OCI-LY3 (cell line): ENCODE results near the gene CELF4.

Experiments used
- H2AFZ ChIP-seq: fragments of 200-600, 300-600 bp; shearing (Covaris generic); 2 replicates; pipeline ENCODE4 v1.6.0; 2014; ENCODE audit warnings: antibody characterized with exemption, low read depth, low read length
- H3K27ac ChIP-seq: fragments of 200-600, 300-600 bp; sonication (generic); 2 replicates; pipeline ENCODE4 v1.5.1; 2014; ENCODE audit warnings: mild to moderate bottlenecking, low read length, moderate library complexity, mixed read lengths
- H3K27me3 ChIP-seq: fragments of 200-600, 300-600 bp; sonication (generic); 2 replicates; pipeline ENCODE4 v1.6.1; 2014; ENCODE audit warnings: low read depth, low read length, mixed read lengths
- H3K36me3 ChIP-seq: fragments of 200-600, 300-600 bp; sonication (generic); replicated peaks from 2 replicates; pipeline ENCODE3; 2014; ENCODE audit warnings: low read depth, low read length, mixed read lengths
- H3K4me1 ChIP-seq: fragments of 300-600, 200-600 bp; sonication (generic); 2 replicates; pipeline ENCODE4 v1.6.1; 2014; ENCODE audit warnings: low read length, mixed read lengths
- H3K4me2 ChIP-seq: fragments of 200-600, 300-600 bp; sonication (generic); 2 replicates; pipeline ENCODE4 v1.6.1; 2014; ENCODE audit warnings: low read length, mixed read lengths
- H3K4me3 ChIP-seq: fragments of 300-600, 200-600 bp; sonication (generic); 2 replicates; pipeline ENCODE4 v1.5.1; 2014; ENCODE audit warnings: antibody characterized with exemption, mild to moderate bottlenecking, low read length, moderate library complexity
- H3K79me2 ChIP-seq: fragments of 300-600, 200-600 bp; shearing (Covaris generic); 2 replicates; pipeline ENCODE4 v1.6.1; 2014; ENCODE audit warnings: mild to moderate bottlenecking, low read length, mixed read lengths
- H3K9ac ChIP-seq: fragments of 300-600, 200-600 bp; shearing (Covaris generic); 2 replicates; pipeline ENCODE4 v1.6.0; 2014; ENCODE audit warnings: mild to moderate bottlenecking, low read length, moderate library complexity
- H3K9me3 ChIP-seq: fragments of 200-600, 300-600 bp; shearing (Covaris generic); 2 replicates; pipeline ENCODE4 v1.6.1; 2014; ENCODE audit warnings: low read length, mixed read lengths; ENCODE audit not compliant: insufficient read depth
- H4K20me1 ChIP-seq: fragments of 200-600, 300-600 bp; sonication (generic); 2 replicates; pipeline ENCODE4 v1.6.1; 2016; ENCODE audit warnings: low read length, mixed read lengths; ENCODE audit not compliant: insufficient read depth
- CTCF ChIP-seq: fragments of 200-600, 300-600 bp; sonication (generic); IDR thresholded peaks from 2 replicates; pipeline ENCODE4 v1.5.1; 2014; ENCODE audit warnings: antibody characterized with exemption, low read length, low read depth
- EZH2phosphoT487 ChIP-seq: fragments of 200-600 bp; shearing (Covaris generic); IDR thresholded peaks from 2 replicates; pipeline ENCODE4 v1.6.1; 2018; ENCODE audit warnings: antibody characterized with exemption, mixed run types, low read depth

Gene CELF4

GRCh38 chr18:37244618-37245017 is 321.0 kb downstream of the CELF4 start:
- Histone ChIP-seq H3K27ac (no peak overlapping the region), H3K9me3 (no peaks in the 10 kb centered on the region), H3K27me3 (no peaks in the 10 kb centered on the region), H3K9ac (no peak overlapping the region), H2AFZ (no peak overlapping the region), H3K79me2 (no peaks in the 10 kb centered on the region), H3K4me3 (no peak overlapping the region), H3K36me3 (no peaks in the 10 kb centered on the region), H3K4me2 (no peak overlapping the region), H4K20me1 (no peaks in the 10 kb centered on the region), H3K4me1 (no peaks in the 10 kb centered on the region)
- no peak for TF ChIP-seq CTCF
- no peak for TF ChIP-seq EZH2phosphoT487

GRCh38 chr18:37243741-37244140 is 321.9 kb downstream of the CELF4 start:
- no peaks in the 10 kb centered on the region for H3K9me3 ChIP-seq

GRCh38 chr18:37242826-37243560 is 322.6 kb downstream of the CELF4 start:
- Histone ChIP-seq H3K9ac (no peak overlapping the region), H3K4me3 (no peak overlapping the region), H3K27ac (no peak overlapping the region), H3K4me1 (no peaks in the 10 kb centered on the region), H3K9me3 (no peaks in the 10 kb centered on the region), H2AFZ (no peak overlapping the region), H3K27me3 (no peaks in the 10 kb centered on the region), H3K4me2 (no peak overlapping the region), H3K36me3 (no peaks in the 10 kb centered on the region), H3K79me2 (no peaks in the 10 kb centered on the region), H4K20me1 (no peaks in the 10 kb centered on the region)
- TF ChIP-seq CTCF (no peak), EZH2phosphoT487 (no peak)

More at GRCh38 chr18:37243741-37244140, 321.9 kb downstream of the CELF4 start:
- Histone ChIP-seq H3K4me2 (no peak overlapping the region), H3K36me3 (no peaks in the 10 kb centered on the region), H3K4me3 (no peak overlapping the region), H3K27ac (no peak overlapping the region), H3K4me1 (no peaks in the 10 kb centered on the region), H4K20me1 (no peaks in the 10 kb centered on the region), H3K9ac (no peak overlapping the region), H3K27me3 (no peaks in the 10 kb centered on the region), H3K79me2 (no peaks in the 10 kb centered on the region), H2AFZ (no peak overlapping the region)
- TF ChIP-seq EZH2phosphoT487, result no peak

- Histone ChIP-seq H3K4me1 (no peaks in the 10 kb centered on the region), H3K27ac (no peak overlapping the region), H2AFZ (no peak overlapping the region), H4K20me1 (no peaks in the 10 kb centered on the region), H3K27me3 (no peaks in the 10 kb centered on the region), H3K4me2 (no peak overlapping the region), H3K79me2 (no peaks in the 10 kb centered on the region), H3K9me3 (no peaks in the 10 kb centered on the region), H3K4me3 (no peak overlapping the region), H3K36me3 (no peaks in the 10 kb centered on the region), H3K9ac (no peak overlapping the region)
- TF ChIP-seq EZH2phosphoT487, result no peak
- no peak for TF ChIP-seq CTCF
Measured at GRCh38 chr18:37242091-37242490, 323.5 kb downstream of the CELF4 start.
